ENCODE measurements around the gene SNRPN.
"Not testable (repeated sequence)": the region's sequence is repeated elsewhere in the genome, so short reads cannot be mapped to it uniquely, and the experiment has no call there.

SNRPN gene

DNA sequence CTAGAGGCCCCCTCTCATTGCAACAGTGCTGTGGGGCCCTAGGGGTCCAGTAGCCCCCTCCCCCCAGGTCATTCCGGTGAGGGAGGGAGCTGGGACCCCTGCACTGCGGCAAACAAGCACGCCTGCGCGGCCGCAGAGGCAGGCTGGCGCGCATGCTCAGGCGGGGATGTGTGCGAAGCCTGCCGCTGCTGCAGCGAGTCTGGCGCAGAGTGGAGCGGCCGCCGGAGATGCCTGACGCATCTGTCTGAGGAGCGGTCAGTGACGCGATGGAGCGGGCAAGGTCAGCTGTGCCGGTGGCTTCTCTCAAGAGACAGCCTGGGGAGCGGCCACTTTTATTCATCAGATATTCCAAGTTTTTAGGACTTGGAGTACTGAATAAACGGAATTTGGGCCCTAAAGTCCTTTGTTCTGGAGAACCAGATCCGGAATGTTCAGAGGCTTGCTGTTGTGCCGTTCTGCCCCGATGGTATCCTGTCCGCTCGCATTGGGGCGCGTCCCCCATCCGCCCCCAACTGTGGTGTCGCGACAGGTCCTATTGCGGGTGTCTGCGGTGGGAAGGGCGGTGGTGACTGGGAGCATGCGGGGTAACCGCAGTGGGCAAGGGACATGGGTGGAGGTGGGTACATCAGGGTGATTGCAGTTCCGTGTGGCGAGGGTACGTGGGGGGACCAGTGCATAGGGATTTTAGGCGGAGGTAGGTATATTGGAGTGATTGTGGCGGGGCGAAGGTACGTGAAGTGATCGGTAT, at the start of gene SNRPN, which contains the start of gene SNURF:
TSS of gene SNRPN (plus strand) at position 205 of the 748 bp plus-strand sequence. CDS start 19,467 bp downstream, outside the sequence.
TSS of gene SNURF (plus strand) at position 205 of the 748 bp plus-strand sequence. CDS start at position 267, 62 bp downstream.
- peak in 13 of 14 donors; percentile 6 to 75 (median 44) for DNase-seq

DNA sequence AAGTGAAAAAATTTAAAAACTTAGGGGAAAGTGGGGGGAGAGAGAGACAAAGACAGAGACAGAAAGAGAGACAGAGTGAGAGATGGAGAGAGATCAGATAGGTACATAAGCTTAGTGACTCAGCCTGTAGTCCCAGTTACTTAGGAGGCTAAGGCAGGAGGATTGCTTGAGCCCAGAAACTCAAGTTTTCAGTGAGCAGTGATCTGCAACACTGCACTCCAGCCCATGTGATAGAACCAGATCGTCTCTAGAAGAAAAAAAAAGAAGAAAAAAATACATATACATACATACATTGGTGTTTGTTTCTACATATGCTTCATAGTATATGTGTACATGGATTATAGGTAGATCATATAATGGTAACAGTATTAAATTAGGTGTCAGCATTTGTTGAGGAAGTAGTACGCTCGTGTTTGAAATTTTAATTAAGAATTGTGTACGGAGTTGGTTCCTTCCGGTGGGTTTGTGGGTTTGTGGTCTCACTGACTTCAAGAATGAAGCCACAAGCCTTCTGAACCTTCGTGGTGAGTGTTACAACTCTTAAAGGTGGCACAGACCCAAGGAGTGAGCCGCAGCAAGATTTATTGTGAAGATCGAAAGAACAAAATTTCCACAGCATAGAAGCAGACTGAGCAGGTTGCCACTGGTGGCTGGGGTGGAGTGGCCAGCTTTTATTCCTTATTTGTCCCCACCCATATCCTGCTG, 38.3 kb upstream of the SNRPN start:
- no peak for DNase-seq

DNA sequence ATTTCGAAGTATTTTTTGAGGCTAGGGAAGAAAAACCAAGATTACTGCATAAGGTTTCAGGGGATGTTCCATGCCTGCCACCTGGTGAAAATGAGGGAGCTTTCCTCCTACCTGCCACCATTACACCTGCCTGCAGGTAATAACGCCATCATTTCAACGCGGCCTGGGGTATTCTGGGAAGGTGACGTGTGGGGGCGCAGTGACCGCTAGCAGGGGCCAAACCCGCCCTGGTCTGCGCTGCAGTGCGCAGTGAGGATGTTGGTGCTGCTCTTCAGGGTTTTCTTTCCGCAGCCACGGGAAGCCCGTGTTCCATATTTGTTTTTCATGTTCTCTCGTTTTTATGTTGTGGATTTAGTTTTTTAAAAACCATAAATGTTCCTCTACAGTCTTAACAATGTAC, 37.4 kb upstream of the SNRPN start:
- no peak for DNase-seq

DNA sequence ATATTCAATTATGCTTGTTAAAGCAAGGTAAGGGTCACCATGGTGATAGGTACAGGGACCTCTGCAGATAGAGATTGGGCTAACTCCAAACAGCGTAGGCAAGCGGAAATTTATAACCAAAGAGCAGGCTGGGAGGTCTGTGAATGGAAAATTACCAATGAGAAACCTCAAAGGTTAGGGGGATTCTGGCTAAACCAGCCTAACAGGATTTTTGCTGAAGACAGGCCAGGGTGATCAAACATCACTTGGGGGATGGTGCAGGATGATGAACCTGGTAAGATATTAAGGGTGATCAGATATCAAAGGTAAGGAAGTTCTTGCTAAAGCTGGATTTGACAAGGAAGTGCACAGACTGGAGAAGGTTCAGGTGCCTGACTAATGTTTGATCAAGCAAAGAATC, 35.3 kb upstream of the SNRPN start:
- no peak for DNase-seq

DNA sequence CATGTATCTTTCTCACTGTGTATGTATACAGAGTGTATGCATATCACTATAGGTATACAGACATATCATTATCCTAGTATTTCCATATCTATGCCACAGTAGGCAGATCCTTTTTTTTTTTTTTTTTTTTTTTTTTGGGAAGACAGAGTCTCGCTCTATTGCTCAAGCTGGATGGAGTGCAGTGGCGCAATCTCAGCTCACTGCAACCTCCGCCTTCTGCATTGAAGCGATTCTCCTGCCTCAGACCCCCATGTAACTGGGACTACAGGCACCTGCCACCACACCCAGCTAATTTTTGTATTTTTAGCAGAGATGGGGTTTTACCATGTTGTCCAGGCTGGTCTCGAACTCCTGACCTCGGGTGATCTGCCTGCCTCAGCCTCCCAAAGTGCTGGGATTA, 32.0 kb upstream of the SNRPN start:
- not testable (repeated sequence) for DNase-seq

DNA sequence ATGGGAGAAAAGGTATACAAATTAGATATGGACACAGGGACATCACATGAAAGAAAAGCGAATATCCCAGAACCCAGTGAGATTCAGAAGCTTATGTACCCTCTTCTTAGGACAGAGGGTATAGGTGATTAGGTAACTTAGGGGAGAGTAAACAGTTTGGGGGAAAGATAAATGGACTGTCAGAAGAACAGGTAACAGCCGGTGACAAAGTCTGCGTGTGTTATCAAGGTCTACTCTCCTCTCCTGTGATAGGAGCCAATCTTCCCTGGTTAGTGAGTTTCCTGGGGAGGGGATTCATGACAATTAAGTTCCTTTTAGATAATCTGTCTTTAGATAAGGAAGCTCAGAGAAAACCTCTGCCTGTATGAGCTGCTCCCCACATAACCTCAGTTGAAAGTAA, 30.6 kb upstream of the SNRPN start:
- no peak for DNase-seq

DNA sequence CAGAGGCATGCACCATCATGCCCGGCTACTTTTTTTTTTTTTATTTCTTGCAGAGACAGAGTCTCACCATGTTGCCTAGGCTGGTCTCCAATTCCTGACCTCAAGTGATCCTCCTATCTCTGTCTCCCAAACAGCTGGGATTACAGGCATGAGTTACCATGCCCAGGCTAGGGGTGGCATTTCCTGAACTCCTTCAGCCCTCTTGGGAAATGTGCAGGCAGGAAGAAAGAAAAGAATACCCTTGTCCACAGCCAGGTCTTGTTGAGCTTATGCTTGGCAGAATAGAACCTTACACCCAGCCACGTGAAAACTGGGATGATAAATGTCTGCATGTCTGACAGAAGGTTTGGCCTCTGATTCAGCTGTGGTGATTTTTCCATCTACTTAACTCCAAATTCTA, 30.2 kb upstream of the SNRPN start:
- DNase-seq = no peak

DNA sequence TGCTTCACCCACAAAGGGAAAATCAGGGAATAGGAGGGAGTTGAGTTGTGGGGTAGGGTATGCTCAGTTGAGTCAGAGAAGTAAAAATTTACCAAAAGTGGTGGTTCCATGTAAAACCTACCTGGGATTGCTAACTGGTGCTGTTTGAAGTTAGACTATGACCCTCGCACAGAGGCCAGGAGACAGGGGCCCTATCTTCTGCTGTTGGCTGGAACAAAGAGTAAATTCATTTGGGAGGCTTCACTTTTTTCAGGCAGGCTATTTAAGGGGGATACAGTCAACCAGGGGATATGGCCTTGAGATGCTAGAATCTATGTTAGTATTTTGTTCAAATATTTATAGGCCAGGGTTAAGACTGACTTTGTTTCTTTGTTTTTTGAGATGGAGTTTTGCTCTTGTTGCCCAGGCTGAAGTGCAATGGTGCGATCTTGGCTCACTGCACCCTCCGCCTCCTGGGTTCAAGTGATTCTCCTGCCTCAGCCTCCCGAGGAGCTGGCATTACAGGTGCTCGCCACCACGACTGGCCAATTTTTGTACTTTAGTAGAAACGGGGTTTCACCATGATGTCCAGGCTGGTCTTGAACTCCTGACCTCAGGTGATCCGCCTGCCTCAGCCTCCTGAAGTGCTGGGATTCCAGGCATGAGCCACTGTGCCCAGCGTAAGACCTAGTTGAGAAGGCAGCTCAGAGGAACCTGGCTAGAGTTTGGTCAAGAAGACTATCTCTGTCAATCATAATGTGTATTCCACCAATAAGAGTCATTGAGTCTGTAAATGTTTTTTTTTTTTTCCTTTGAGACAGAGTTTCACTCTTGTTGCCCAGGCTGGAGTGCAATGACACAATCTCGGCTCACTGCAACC, 22.7 kb upstream of the SNRPN start:
- DNase-seq = not testable (repeated sequence)

DNA sequence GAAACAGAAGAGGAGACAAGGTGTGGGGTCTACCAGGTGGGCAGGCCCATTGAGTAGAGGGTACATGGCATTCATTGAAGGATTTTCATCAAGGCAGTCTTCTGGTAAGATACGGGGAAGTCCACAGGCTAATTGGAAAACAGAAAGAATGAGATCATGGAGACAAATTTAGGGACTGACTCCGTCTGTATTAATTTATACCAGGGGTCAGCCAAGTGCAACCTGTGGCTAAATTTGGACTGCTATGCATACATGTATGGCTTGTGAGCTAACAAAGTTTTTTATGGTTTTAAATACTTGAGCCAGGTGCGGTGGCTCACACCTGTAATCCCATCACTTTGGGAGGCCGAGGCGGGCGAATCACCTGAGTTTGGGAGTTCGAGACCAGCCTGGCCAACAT, 21.1 kb upstream of the SNRPN start:
- DNase-seq = no peak

DNA sequence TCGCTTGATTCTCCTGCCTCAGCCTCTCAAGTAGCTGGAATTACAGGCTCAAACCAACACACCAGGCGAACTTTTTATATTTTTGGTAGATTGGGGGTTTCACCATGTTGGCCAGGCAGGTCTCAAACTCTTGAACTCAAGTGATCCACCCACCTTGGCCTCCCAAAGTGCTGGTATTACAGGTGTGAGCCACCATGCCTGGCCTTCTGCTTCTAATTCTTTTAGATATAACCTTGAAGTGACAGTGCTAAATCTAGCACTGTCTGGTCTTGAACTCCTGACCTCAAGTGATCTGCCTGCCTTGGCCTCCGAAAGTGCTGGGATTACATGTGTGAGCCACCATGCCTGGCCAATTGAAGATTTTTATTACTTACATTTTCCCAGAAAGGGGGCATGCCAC, 16.6 kb upstream of the SNRPN start:
- DNase-seq = not testable (repeated sequence)

DNA sequence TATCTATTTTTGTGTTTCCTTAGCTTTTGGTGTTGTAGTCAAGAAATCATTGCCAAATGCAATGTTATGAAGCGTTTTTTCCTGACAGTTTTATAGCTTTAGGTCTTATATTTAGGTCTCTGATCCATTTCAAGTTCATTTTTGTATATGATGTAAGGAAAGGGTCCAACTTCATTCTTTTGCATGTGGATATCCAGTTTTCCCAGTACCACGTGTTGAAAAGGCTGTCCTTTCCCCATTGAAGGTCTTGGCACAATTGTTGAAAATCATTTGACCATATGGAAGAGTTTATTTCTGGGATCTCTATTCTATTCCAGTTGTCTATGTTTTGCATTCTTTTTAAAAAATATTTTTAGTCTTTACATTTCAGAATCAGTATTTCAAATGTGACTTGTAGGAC, 14.6 kb upstream of the SNRPN start:
- no peak for DNase-seq

DNA sequence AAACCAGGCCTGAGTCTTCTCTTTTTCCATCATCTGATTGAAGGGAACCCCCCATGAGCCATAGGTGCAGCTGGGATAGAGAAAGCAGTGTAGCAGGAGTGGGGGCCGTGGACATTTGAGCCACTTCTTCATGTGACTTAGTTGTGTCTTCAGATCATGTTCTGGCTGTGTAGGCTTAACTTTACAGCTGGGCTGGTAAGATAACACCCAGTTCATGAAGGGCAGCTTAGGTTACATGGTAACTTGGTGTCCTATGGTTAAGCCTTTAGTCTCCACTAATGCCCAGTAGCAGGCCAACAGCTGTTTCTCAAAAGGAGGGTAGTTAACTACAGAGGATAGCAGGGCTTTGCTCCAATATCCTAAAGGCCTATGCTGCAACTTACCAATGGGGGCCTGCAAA, 11.4 kb upstream of the SNRPN start:
- DNase-seq = no peak

DNA sequence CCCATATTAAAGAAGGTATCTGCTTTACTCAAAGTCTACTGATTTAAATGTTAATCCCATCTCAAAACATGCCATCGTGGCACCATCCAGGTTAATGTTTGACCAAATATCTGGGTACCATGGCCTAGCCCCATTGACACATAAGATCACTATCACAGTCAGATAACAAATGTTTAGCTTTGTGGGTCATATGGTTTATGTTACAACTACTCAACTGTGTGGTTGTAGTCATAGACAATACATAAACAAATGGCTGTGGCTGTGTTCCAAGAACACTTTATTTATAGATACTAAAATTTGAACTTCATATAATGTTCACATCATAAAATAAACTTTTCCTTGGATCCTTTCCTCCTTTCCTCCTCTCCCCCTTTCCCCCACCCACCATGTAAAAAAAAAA, 9.8 kb upstream of the SNRPN start:
- no peak for DNase-seq

DNA sequence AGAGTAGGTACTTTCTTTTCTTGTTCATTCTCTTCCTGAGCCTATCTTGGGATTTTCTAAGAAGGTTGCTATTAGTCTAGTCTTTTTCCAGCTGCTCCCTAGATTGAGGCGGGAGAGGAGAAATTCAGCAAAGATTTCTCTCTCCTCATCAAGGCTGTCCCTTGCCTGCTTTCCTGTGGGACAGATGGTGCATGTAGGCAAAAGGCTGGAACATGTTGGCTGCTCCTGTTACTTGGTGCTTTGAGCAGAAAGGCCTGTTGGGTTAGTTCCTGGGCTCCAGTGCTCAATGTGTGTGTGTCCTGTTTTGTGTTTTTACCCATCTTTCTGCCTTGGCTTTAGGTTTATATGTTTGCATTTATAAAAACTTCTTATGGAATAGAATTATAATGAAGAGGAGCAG, 9.1 kb upstream of the SNRPN start:
- peak in 1 of 14 donors; percentile 46 for DNase-seq

DNA sequence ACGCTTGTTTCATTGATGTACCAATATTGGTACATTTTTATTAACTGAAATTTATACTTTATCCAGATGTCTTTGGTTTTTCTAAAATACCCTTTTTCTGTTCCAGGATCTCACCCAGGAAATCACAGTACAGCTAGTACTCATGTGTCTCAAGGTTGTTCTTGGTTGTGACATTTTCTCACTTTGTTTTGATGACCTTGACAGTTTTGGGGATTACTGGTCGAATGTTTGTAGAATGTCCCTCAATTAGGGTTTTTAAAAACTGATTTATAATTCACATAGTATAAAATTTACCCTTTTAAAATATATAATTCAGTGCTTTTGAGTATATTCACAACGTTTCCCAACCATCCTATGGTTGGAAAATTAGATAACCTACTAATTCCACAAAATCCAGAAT, 6.3 kb upstream of the SNRPN start:
- DNase-seq = no peak

DNA sequence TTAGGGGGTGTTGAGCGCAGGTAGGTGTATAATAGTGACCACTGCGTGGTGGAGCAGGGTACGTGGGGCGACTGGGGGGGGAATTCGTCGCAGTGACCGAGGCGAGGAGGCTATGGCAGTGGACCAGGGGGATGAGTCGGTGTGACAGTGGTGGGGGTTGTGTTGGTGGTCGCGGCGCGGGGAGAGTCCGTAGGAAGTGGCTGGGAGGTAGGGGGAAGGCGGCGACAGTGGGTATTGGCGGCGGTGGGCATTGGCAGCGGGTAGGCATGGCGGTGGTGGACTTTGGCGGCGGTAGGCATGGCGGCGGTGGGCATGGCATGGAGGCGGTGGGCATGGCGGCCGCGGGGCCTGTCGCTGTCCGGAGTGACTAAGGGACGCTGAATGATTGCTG, 739 bp downstream of the SNRPN start:
- peak in 5 of 14 donors; percentile 20 to 44 (median 27) for DNase-seq

DNA sequence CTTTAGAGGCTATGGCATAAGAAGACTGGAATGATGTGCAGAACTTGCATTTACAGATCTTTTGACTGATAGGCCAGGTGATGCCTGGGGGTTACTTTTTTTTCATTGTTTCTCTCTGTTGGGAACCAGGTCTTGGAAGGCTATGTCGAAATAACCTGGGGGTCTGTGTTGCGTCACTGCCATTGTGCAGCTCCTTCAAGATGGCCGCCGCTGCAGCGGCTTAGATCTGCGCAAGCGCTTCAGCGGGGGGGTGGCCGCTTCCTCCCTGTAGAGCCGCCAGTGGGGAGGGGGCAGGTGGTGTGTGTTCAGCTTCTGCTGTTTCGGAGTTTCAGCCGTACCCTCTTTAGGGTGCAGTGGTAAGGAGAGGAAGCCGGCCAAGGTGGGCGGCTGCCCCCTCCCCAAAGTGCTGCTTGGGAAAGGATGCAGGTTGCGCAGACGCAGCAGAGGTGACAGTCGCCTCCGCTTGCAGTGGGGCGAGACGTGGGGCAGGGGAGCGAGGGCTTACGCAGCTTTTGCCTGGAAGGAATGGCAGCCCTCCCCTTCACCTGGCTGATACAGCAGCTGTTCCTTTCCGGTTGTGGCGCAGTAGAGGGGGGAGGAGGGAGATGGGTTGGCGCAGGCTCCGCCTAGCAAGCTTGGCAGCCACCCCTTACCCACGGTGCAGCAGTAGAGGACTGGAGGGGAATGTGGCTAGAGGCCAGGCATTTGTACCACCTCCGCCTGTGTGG, 1.5 kb downstream of the SNRPN start:
- DNase-seq = peak in 13 of 14 donors; percentile 11 to 83 (median 66)

DNA sequence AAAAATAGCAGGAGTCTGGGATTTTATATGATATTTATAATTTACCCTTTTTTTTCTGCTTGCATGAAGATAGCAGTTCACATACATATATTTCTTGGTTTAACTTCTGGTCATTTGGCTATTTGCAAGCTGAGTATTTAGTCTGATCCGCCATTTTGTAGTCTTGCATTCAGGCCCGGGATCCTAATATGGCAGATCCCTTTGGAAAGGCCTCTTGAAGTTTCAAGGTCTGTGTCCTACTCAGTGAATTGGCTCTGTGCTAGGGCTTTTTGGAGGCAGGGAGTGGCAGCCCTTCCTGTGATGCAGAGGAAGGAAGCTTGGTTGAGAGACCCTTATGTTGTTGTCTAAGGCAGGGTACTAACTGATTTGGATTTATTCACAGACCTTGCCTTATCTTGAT, 2.9 kb downstream of the SNRPN start:
- peak in 1 of 14 donors; percentile 2 for DNase-seq

DNA sequence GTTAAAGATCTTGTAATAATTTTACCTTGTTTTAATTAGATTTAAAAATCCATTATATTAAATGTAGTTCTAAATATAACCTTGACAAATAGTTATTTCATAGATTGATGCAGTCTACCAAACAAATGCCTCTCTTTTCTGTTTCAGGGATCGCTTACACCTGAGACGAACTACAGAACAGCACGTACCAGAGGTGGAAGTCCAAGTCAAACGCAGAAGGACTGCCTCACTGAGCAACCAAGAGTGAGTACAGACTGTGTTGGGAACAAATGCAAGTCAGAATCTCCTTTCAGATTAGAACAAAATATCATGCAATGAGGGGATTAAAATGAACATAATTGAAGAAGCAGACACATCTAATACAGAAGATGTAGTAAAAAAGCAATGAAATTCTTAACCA, 7.2 kb downstream of the SNRPN start:
- no peak for DNase-seq

DNA sequence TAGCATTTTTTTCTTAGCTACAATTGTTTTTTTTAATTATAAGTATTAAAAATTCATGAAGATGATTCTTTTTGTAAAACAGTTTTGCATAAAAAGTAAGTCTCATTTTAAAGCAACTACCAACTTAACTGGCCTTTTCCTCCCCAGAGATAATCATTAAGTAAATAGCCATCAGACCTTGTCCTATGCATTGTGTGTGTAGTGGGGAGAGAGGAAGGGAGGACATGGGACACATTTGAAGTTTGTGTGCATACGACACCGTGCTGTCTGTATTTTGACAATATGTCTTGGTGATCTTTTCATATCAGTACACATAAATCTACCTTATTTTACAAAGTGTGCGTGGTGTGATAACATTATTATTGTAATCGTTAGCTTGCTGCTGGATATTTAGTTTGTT, 8.1 kb downstream of the SNRPN start:
- no peak for DNase-seq

DNA sequence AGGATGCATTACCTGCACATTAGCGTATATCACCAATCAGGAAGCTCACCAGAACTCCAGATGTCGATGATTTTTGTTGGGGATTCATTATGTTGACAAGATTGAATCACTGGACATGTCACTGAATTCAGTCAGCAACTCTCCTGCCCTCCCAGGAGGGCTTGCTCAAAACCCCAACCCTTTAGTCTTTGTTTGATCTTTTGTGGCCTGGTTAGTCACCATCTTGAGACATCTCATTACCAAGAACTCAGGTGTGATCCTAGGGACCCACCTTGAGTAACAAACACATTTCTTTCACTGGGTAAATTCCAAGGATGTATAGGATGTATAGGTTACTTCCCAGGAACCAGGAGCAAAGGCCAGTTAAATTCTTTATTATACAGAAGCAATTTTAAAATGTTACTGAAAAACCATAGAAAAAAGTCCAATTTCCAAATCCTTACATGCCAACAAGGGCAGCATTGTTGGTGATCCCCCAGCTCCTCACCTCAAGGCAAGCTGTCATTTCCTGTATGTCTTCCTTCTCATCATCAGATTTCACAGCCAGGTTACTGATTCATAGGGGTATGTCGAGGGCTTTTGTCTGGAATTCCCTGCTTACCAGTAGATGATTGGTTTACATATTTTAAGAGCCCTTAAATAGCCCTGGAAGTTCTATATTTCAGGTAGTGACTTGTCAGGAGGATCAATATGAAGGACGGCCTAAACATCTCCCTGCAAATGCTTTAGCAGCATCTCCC, 11.7 kb downstream of the SNRPN start:
- DNase-seq = no peak

DNA sequence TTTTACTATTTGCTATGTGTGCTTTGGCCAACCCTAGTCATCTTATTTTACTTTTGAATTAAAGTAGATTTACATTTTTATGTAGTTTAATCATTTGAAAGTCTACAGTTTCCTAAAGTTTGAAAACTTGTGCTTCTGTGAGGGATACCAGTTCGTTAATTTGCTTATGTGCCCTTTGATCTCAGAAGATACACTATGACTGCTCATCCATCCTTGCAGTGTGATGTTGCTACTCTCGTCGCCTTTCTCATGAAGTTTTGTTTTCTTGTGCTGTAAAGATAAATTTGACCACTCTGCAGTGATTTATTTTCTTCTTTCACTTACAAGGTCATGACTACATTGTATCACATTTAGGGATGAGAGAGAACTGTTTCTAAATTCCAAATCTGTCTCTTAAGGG, 16.3 kb downstream of the SNRPN start:
- no peak for DNase-seq
